Common myeloid progenitor, CD34-positive (primary cell): ENCODE results near the gene CPSF4.

Source experiments
- CTCF ChIA-PET: fragments of 350-600 bp; sonication (Branson Sonifier 250); formaldehyde crosslinking; loops from one replicate; lab custom pipeline; 2021; ENCODE audit warnings: antibody characterized with exemption; lab: Charles Lee
- POLR2A ChIA-PET: fragments of 350-600 bp; sonication (Branson Sonifier 250); formaldehyde crosslinking; loops from one replicate; lab custom pipeline; 2021; ENCODE audit warnings: antibody characterized with exemption; lab: Charles Lee
- DNase-seq, 3 donors: peaks; one replicate each; pipeline versions ENCODE4 v3.0.0 to v3.0.0-alpha.2; 2013
- H3K27ac ChIP-seq, 2 experiments: 1 replicate in 1 of 2; 2 replicates in 1 of 2; pipeline ENCODE4 v1.7.0; 2013; ENCODE audit warnings: inconsistent platforms in 2 of 2, low read length in 2 of 2, mild to moderate bottlenecking in 2 of 2, low read depth in 1 of 2, moderate library complexity in 1 of 2; ENCODE audit not compliant: severe bottlenecking in 2 of 2, insufficient read depth in 1 of 2, poor library complexity in 1 of 2
- H3K27me3 ChIP-seq, 5 experiments: replicated peaks in 2 of 5; 1 replicate in 3 of 5; 2 replicates in 2 of 5; pipeline versions ENCODE4 v1.6.1 to v1.7.0; 2013; ENCODE audit warnings: low read length in 4 of 5, mild to moderate bottlenecking in 2 of 5, moderate library complexity in 2 of 5, inconsistent platforms in 1 of 5; ENCODE audit not compliant: insufficient read depth in 5 of 5, control insufficient read depth in 4 of 5
- H3K36me3 ChIP-seq, 4 experiments: 1 replicate in 2 of 4; 2 replicates in 2 of 4; pipeline versions ENCODE4 v1.6.1 to v1.7.0; 2013; ENCODE audit warnings: low read length in 3 of 4, control low read depth in 1 of 4, mild to moderate bottlenecking in 1 of 4; ENCODE audit not compliant: control insufficient read depth in 4 of 4, insufficient read depth in 4 of 4
- H3K4me1 ChIP-seq, 4 experiments: 1 replicate in 3 of 4; 2 replicates in 1 of 4; pipeline versions ENCODE4 v1.6.1 to v1.7.1; 2013; ENCODE audit warnings: low read length in 3 of 4, mild to moderate bottlenecking in 3 of 4, control low read depth in 1 of 4, inconsistent platforms in 1 of 4, moderate library complexity in 1 of 4; ENCODE audit not compliant: control insufficient read depth in 4 of 4, insufficient read depth in 4 of 4; ENCODE audit errors: control extremely low read depth in 1 of 4
- H3K4me3 ChIP-seq, 7 experiments: 1 replicate in 4 of 7; 2 replicates in 3 of 7; pipeline versions ENCODE4 v1.5.1 to v1.7.0; 2013; ENCODE audit warnings: mild to moderate bottlenecking in 7 of 7, low read length in 6 of 7, moderate library complexity in 6 of 7, inconsistent platforms in 2 of 7, low read depth in 2 of 7, control low read depth in 1 of 7; ENCODE audit not compliant: insufficient read depth in 4 of 7, control insufficient read depth in 1 of 7; ENCODE audit errors: extremely low read depth in 1 of 7
- H3K9me3 ChIP-seq, 5 experiments: 1 replicate in 4 of 5; 2 replicates in 1 of 5; pipeline versions ENCODE4 v1.6.1 to v1.7.1; 2013; ENCODE audit warnings: low read length in 4 of 5, mild to moderate bottlenecking in 2 of 5, inconsistent platforms in 1 of 5, low read depth in 1 of 5, moderate library complexity in 1 of 5; ENCODE audit not compliant: control insufficient read depth in 4 of 5, insufficient read depth in 2 of 5; ENCODE audit errors: control extremely low read depth in 1 of 5
- WGBS: methylation state at CpG from one replicate; pipeline ENCODE4 v1.1.5; 2013; ENCODE audit not compliant: insufficient coverage; 5-methylcytosine and 5-hydroxymethylcytosine counted together

CPSF4 gene

DNA sequence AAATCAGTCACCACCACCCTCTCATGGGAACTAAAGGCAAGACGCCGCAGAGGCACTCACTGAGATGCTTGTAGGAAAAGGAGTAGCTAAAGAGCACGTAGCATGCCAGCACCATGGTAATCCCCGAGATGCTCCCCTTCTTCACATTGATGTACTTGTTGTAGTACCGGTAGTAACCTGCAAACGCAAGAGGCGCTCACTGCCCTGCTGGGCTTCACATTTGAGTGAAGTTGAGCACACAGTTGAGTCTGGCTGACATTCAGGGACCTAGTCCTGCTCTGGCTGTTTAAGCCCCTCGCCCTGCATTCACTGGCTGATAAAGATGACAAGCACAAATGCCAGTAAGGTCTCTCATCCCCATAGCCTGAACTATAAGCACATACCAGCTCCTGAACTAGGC is 20.3 kb downstream of the CPSF4 start:
- Histone ChIP-seq H3K36me3 (peaks cover 5 to 87% (median 58%) of the 10 kb centered on the region in 4 experiments), H3K9me3 (peaks cover 0 to 2% (median 0%) of the 10 kb centered on the region in 5 experiments), H3K27me3 (no peaks in the 10 kb centered on the region), H3K4me1 (peaks cover 0 to 2% (median 0%) of the 10 kb centered on the region in 4 experiments), H3K4me3 (no peak overlapping the region), H3K27ac (no peak overlapping the region)
- ChIA-PET CTCF (interaction anchor here (1.5 kb wide), 2 partner anchors 15 to 41 kb away, joined by 5 read pairs; partner anchors contain the start of gene ZNF394), POLR2A (no interaction called here)
- WGBS, result 98% methylated on average over 8 of the region's 8 CpGs
- DNase-seq, result peak; percentile 19 to 54 (median 53)

DNA sequence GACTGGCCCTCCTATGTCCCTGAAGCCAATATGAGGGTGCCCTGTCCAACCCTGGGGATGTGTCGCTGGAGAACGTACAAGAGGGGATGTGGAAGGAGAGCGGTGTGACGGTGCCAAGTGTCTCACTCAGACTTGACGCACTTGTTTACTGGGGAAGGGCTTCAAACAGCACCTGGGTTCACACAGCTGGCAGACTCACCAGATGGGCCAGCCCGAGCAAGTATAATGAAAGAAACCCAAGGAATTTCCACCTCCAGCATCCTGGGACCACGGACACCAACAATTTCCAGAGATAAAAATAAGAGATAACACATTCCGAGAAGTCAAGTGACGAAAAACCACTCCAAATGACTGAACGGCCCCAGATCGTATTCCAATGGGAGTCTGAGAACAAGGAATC is 21.9 kb downstream of the CPSF4 start:
- H3K4me1 ChIP-seq, result peaks cover 2 to 13% (median 10%) of the 10 kb centered on the region in 4 experiments
- H3K36me3 ChIP-seq, result peaks cover 5 to 73% (median 49%) of the 10 kb centered on the region in 4 experiments
- H3K27me3 ChIP-seq, result no peaks in the 10 kb centered on the region

DNA sequence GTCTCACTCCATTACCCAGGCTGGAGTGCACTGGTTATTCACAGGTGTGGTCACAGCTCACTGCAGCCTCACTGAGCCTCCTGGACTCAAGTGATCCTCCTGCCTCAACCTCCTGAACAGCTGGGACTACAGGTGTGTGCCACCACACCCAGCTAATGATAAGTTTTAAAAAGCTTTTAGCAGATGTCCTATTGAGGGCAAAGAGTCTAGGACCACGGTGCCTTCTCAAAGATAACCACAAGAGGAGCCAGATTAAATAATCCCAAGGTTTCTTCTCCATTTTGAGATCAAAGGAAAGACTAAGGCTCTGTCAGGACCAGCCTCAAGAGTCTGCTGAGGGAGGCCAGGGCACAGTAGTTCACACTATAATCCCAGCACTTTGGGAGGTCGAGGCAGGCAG is 22.5 kb downstream of the CPSF4 start:
- Histone ChIP-seq H3K27me3 (no peaks in the 10 kb centered on the region), H3K9me3 (no peaks in the 10 kb centered on the region), H3K4me3 (no peak overlapping the region), H3K36me3 (peaks cover 5 to 68% (median 44%) of the 10 kb centered on the region in 4 experiments), H3K27ac (no peak overlapping the region), H3K4me1 (peaks cover 2 to 18% (median 11%) of the 10 kb centered on the region in 4 experiments)
- ChIA-PET CTCF (interaction anchor here (1.3 kb wide), 1 partner anchor 12 kb away, joined by 4 read pairs; no protein-coding TSS in a partner anchor), POLR2A (no interaction called here)
- peak in 2 of 3 donors; percentile 25 to 31 for DNase-seq
- WGBS, result 100% methylated on average over 2 of the region's 2 CpGs

More for the DNA sequence above, 21.9 kb downstream of the CPSF4 start:
- DNase-seq, result no peak
- Histone ChIP-seq H3K4me3 (no peak overlapping the region), H3K27ac (no peak overlapping the region), H3K9me3 (no peaks in the 10 kb centered on the region)
- CTCF ChIA-PET, result interaction anchor here (1.1 to 1.5 kb wide), 3 partner anchors 11 to 40 kb away, joined by 3 to 5 read pairs (median 4); partner anchors contain the start of gene ZNF394
- POLR2A ChIA-PET, result no interaction called here
- 99% methylated on average over 11 of the region's 11 CpGs for WGBS

DNA sequence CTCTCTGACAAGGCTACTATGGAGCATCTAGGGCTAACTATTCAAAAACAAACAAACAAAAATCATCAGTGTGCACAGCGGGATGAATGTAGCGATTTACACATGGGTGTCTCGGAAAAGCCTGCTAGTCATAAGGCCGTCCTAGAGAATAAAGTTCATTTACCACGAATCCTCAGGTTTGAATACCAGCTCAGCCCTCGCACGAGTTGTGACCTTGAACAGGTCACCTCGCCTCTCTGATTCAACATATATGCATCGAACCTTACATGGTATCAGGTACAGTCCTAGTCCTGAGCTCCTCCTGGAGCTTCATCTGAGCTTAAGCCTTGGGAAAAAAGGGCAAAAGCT is 26.7 kb downstream of the CPSF4 start:
- Histone ChIP-seq H3K27ac (peak overlapping the region; percentile 83 to 95), H3K27me3 (peaks cover 0 to 4% (median 0%) of the 10 kb centered on the region in 5 experiments), H3K36me3 (peaks cover 5 to 27% (median 11%) of the 10 kb centered on the region in 4 experiments), H3K4me1 (peaks cover 2 to 20% (median 12%) of the 10 kb centered on the region in 4 experiments), H3K4me3 (peak overlapping the region; percentile 86 to 98 (median 90)), H3K9me3 (no peaks in the 10 kb centered on the region)
- ChIA-PET CTCF (interaction anchor here (0.6 to 1.4 kb wide), 2 partner anchors 88 to 135 kb away, joined by 3 read pairs; no protein-coding TSS in a partner anchor), POLR2A (interaction anchor here (0.7 to 1.6 kb wide), 3 partner anchors 35 to 86 kb away, joined by 3 to 4 read pairs (median 3); partner anchors contain the start of genes FAM200A, ZKSCAN5 and ZNF394)
- 5% methylated on average over 9 of the region's 9 CpGs for WGBS
- DNase-seq, result peak in 1 of 3 donors; percentile 3

DNA sequence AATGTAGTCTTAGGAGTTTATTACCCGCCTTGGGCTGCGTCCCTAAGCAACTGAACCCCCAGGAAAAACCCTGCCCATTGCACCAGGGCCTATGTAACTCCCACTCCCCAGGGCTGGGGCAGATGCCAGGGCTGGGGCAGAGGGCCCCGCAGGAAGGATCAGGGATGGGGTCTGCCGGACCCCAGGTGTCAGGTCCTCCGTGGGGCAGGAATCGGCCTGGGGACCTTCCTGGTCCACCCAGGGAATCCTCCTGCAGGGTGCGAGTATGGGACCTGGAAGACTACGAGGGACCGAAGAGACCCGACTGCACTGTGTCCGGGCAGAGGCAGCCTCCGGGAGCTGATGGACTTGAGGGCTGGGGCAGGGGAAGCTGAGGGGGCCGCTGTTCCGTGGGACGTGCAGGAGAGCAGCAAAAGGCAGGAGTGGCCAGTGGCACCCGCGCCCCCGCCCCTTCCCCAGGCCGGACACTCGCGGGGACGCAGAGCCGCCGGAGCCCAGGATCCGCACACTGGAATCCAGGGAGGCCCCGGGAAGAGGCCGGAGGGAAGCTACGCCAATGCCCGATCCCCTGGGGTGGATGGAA is 29.7 kb downstream of the CPSF4 start:
- CTCF ChIA-PET, result interaction anchor here (0.6 kb wide), 1 partner anchor 23 kb away, joined by 3 read pairs; no protein-coding TSS in a partner anchor
- no peaks in the 10 kb centered on the region for H3K9me3 ChIP-seq
- no peak overlapping the region for H3K4me3 ChIP-seq
- 95% methylated on average over 24 of the region's 29 CpGs for WGBS
- no peak for DNase-seq
- POLR2A ChIA-PET, result no interaction called here
- H3K27me3 ChIP-seq, result peaks cover 0 to 7% (median 0%) of the 10 kb centered on the region in 5 experiments
- peaks cover 2 to 8% (median 7%) of the 10 kb centered on the region in 4 experiments for H3K36me3 ChIP-seq
- H3K27ac ChIP-seq, result no peak overlapping the region
- H3K4me1 ChIP-seq, result peaks cover 5 to 27% (median 13%) of the 10 kb centered on the region in 4 experiments

DNA sequence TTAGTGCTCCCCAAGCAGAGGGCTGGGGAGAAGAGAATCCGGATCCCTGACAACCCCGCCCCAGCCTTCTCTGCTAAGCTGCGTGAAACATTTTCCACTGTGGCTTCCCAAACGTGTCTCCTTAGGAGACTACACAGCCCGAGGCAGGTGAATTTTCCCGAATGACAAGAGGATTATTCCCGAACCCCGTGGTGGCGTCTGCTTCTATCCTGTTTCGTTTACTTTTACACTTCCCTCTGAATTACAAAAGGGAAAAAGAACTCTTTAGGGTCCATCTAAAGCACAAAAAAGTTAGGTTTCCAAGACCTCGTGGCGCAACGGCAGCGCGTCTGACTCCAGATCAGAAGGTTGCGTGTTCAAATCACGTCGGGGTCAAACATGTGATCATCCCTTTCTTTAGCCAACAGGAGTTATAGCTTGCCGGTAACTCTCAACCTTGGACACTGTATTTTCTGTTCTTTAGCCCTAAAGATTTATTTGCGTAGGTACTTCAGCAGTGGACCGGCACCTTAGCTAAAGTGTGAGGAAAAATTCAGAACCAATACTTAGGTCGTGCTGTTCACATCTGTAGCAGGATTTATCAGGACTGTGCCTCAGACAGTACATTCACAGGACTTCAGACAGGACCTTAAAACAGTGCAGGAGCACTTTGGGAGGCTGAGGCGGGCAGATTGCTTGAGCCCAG is 30.8 kb downstream of the CPSF4 start:
- ChIA-PET CTCF (interaction anchor here (0.6 kb wide), 1 partner anchor 24 kb away, joined by 3 read pairs; no protein-coding TSS in a partner anchor), POLR2A (no interaction called here)
- Histone ChIP-seq H3K27ac (no peak overlapping the region), H3K4me1 (peaks cover 6 to 30% (median 19%) of the 10 kb centered on the region in 4 experiments), H3K27me3 (peaks cover 0 to 7% (median 0%) of the 10 kb centered on the region in 5 experiments), H3K4me3 (no peak overlapping the region), H3K36me3 (peaks cover 0 to 3% (median under 1%) of the 10 kb centered on the region in 4 experiments), H3K9me3 (no peaks in the 10 kb centered on the region)
- WGBS, result 58% methylated on average over 15 of the region's 23 CpGs
- no peak for DNase-seq
